NCI-H446 (cell line): ENCODE data around the gene DNALI1.

ENCODE experiments used
- DNase-seq, 2 experiments: peaks; one replicate each; lab custom pipeline; 2025; lab: John Stamatoyannopoulos, UW

DNALI1 gene

DNA sequence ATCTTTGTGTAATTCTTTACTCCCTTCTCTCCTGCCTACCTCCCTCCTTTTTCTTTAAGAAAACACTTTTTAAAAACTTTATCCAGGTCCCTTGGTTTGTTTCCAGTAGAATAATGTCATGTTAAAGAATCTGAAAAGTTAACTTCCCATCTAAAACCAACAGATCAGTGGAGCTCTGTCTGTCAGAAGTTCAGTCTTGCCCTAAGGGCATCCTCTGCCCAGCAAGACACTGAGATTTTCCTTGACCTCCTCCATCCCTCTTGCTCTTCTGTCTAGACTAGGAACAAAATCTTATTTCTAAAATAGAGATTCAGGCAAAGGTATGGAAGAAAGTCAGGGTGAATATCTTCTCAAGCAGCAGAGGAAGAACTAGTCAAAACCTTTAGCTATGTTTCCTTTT, 44.7 kb downstream of the DNALI1 start:
- no peak for DNase-seq

GRCh38 chr1:37602750-37603694, 46.3 kb downstream of the DNALI1 start:
- peak; percentile 4 to 63 for DNase-seq

DNA sequence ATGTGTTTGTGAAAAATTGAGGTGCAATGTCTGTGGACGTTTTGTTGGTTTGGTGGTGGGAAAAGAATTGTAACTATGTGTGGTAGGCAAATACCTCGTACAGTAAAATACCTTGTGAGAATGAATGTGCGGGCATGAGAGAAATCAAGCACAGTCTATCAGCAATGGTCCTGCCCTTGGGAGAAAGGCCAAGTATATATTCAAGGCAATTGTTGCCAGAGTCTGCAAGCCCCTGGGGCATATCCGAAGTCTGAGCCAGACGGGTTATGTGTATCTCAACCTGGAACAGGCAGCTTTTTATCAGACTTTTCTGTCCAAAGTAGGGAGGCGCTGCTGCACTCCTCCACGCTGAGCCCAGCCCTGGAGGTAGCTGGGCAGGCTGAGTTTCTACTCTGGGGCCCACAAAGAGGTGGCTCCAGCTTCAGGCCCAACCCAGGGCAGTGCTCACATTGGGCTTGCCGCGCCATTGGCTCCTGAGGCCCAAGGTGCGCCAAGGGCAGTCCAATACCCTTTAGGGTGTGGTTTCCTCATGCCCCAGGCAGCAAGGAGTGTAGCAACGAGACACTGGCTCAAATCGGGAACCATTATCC, 48.4 kb downstream of the DNALI1 start:
- DNase-seq: peak in 1 of 2 experiments; percentile 42

DNA sequence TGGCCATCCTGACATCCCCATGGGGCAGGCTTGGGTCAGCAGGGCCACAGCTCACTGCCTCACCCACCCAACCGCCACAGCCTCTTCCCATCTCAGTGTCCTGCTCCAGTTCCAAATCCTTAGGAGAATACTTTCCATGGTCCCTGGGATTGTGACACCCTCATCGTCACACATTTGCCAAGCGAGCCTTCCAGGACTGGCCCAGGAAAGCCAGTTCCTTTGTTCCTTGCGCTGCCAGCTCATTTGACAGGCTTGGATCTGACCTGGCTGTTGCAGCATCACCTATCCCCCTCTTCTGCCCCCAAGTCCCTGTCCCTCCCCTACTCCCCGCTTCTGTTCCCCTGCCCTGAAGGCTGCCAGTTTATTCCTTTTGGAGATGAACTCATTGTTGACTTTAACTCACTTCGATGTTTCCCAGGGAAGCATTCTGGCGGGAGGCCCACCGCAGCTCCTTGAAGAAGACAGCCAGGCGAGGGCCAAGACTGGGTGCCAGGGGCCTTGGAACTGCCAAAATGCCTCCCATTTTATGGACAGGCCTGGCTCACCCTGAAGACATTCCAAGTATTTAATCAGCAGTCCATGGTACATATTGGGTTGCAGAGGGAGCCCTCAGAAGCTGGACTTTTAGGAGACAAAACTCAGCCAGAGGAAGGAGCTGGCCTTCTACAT, 49.2 kb downstream of the DNALI1 start:
- peak in 1 of 2 experiments; percentile 64 for DNase-seq

- no peak for DNase-seq
Observed at GRCh38 chr1:37606481-37607263, 49.9 kb downstream of the DNALI1 start.

DNA sequence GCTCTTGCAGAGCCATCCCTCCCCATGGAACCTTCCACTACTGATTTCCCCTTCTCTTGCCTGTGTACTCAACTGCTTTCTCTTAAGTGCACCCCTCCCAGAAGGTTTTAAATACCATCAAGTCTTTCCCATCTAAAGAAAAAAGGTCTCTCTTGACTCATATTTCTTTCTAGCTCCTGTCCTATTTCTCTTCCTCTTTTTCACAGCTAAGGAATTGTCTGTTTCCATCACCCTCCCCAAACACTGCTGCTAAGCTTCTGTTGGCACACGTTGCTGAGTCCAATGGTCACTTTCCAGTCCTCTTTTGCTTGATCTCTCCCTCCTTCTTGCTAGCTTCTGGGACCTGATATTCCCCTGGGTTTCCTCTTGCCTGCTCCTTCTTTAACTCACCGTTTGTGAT, 52.3 kb downstream of the DNALI1 start:
- no peak for DNase-seq

GRCh38 chr1:37609994-37610393, 53.3 kb downstream of the DNALI1 start:
- no peak for DNase-seq

GRCh38 chr1:37612186-37612585, 55.4 kb downstream of the DNALI1 start:
- no peak for DNase-seq

- DNase-seq: no peak
Observed at GRCh38 chr1:37614105-37614504, 57.4 kb downstream of the DNALI1 start.

GRCh38 chr1:37616330-37616729, 59.6 kb downstream of the DNALI1 start:
- no peak for DNase-seq
